GM19023 (cell line): ENCODE data around the gene STXBP2.

Source experiments
- ATAC-seq: cut with Tn5 transposase; IDR thresholded peaks from one replicate; pipeline ENCODE4 v1.9.1; 2021; ENCODE audit warnings: mild to moderate bottlenecking, moderate library complexity; ENCODE audit not compliant: unreplicated experiment

STXBP2 gene

DNA sequence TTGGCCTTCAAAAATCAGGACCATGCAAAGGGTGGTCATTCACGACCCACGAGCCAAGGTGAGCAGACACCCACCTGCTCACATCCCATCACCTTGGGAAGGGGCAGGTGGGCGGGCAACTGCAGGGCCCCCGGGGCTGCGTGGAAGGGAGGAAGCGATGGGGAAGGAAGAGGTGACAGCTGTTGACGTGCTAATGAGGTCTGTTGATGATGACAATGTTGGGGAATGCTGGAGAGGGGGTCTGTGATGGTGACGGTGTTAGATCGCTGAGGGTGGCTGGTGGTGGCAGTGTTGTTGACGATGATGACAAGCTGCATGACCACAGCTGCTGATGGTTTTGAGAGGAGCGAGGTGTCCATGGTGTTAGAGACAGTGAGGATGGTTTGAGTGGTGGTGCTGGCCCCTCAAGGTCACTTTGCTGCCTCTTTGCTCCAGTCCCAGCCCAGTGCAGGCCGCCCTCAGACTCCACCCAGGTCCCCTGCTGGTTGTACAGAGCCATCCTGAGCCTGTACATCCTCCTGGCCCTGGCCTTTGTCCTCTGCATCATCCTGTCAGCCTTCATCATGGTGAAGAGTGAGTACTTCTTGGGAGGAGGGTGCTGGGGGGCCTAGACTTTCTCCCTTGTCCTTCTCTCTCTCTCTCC, 40.9 kb downstream of the STXBP2 start:
- ATAC-seq: no peak

DNA sequence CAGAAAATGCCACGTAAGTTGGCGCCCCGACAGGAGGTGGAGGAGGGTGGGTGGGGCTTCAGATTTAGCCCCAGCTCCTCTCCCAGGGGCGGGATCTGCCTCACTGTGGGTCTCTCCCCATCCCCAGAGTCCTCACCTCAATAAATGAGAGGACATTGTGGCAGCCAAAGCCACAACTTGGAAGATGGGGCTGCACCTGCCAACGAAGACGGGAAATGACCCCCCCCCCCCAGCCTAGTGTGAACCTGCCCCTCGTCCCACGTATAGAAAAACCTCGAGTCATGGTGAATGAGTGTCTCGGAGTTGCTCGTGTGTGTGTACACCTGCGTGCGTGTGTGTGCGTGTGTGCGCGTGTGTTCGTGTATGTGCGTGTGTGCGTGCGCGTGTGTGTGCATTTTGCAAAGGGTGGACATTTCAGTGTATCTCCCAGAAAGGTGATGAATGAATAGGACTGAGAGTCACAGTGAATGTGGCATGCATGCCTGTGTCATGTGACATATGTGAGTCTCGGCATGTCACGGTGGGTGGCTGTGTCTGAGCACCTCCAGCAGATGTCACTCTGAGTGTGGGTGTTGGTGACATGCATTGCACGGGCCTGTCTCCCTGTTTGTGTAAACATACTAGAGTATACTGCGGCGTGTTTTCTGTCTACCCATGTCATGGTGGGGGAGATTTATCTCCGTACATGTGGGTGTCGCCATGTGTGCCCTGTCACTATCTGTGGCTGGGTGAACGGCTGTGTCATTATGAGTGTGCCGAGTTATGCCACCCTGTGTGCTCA, 42.3 kb downstream of the STXBP2 start:
- no peak for ATAC-seq

DNA sequence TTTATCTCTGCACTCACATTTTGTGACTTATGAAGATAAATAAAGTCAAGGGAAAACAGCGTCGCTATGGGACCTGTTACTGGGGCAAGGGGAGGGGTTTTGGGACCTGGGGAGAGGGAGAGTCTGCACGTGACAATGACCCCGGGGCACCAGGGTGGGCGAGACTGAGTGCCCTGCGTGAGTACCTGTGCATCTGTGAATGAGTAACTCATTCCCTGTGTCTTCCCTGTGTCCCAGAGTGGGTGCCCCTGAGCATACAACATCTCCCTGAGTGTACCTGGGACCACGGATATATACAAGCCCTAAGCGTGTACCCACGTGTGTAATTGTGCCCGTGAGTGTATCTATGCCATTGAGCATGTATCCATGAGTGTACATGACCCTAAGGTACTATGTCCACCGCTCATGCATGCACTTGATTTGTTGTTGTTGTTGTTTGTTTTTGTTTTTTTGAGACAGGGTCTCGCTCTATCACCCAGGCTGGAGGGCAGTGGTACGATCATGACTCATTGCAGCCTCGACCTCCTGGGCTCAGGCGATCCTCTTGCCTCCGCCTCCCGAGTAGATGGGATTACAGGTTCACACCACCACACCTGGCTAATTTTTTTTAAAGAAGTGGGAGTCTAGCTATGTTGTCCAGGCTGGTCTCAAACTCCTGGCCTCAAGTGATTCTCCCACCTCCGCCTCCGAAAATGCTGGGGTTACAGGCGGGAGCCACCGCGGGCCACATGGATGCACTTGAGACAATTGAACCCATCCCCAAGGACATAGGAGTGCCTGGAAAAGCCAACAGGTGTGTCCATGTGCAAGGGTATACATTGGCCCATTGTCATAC, 43.1 kb downstream of the STXBP2 start:
- no peak for ATAC-seq

DNA sequence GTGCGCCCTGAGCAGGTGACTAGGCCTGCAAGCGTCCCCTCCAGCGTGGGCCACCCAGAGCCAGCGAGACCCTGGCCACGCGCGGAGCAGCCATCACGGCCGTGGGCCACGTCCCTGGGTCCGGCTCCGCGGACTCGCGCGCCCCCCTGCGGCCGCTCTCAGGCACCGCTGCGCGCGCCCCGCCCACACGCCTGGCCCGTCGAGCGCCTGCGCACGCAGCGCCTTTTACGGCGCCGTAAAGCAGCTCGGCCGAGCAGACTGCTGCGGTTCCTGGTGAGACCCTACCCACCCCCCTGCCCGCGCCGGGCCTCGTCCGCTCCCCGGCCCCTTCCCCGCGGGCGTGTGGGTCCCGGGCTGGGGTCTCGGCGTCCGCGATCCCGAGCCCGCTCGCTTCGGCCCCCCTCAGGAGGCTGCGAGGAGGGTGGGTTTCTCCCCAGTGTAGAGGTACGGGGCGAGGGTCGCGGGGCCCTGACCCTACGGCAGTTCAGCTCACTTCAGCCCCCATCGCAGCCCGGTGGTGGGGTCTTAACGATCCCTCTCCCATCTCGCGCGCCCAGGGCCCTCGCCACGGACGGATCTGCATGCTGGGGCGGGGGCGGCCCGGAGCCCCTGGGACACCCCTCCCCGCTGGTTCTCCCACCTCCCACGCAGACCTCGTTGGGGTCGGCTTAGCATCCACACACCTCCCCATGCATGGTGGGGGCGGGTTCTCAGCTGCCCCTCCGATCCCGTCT, 43.9 kb downstream of the STXBP2 start, which contains the start of gene TRAPPC5:
Gene TRAPPC5, plus strand, starts transcription at position 228 of the 734 bp plus-strand sequence. CDS start 1,421 bp downstream, outside the sequence.
- ATAC-seq: peak; percentile 53

DNA sequence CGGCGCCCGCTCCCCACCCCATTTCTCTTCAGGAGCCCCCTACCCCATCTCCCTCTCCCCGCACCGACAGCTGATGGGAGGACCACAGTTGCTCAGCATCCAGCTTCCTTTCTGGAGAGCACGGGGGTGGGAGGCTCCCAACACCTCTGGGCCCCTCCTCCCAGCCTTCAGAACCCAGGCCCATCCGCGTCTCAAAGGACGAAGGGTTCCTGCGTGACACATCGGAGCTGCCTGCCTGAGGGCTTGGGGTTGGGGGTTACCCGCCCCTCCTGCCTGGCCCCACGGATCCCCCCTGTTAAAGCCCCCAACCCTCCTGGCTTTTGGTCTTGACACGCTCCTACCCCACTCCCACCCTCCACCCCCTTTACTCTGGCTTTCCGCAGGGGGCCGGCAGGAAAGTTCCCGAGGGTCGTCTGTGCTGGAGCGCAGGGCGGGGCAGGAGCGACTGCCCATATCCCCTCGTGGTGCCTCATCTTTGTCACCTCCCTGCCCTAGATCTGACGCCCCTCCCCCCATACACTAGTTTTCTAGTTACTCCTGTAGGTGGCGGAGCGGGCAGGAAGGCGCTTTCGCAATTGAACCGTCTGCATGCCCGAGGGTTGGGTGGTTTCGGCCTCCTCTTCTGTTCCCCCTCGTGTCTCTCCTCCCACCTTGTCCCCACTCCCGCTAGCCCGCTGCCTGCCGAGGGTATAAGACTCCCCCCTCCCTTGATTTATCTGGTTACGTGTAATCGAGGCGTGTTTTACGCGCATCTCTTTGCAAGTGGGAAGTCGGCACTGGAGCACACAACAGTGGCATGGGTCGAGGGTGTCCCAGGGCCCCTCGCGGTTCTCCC, 44.6 kb downstream of the STXBP2 start:
- ATAC-seq: no peak

DNA sequence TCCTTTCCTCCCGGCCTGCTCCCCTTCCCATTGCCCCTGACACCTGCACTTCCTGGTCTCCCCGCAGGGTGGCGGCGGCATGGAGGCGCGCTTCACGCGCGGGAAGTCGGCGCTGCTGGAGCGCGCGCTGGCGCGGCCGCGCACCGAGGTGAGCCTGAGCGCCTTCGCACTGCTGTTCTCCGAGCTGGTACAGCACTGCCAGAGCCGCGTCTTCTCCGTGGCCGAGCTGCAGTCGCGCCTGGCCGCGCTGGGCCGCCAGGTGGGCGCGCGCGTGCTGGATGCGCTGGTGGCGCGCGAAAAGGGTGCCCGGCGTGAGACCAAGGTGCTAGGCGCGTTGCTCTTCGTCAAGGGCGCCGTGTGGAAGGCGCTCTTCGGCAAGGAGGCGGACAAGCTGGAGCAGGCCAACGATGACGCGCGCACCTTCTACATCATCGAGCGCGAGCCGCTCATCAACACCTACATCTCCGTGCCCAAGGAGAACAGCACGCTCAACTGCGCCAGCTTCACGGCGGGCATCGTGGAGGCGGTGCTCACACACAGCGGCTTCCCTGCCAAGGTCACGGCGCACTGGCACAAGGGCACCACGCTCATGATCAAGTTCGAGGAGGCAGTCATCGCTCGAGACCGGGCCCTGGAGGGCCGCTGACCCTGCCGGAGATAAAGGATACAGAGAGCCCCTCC, 45.4 kb downstream of the STXBP2 start:
- ATAC-seq: no peak

DNA sequence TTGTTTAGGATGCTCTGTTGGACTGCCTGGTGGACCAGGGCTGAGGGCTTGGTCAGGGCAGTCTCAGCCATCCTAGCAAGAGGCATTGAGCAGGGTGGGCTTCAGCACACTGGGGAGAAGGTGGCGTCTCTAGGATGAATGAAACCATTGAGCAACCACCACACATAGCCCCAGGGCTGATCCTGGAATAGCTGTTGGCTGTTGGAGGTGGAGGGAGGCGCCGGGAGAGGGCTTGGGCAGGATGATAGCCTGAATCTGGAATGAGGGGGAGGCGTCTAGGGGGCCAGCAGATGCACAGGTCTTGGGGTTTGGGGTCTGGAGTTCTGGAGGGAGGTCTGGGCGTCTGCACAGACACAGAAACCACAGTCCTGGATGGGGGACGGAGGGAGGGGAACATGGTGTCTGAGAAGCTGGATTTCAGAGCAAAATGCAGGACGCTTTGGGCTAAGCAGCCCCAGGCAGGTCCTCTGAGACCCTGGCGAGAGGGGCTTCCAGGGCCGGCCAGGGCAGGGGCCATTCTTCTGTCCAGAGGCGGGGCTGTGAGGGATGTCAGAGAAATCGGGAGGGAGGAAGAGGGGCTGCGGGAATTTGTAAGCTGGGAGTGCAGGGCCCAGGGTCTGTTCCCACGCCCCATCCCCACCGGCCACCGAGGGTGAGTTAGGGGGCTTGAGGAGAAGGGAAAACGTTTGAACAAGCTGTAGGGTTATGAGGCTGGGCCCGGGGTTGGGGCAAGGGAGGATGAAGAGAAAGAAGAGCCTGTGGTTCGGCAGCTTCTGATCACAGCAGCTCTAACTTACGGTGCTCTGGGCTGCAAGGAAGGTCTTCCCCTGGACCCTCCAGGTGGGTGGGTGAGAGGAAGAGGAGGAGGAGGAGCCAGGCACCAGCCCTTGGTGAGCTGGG, 48.9 kb downstream of the STXBP2 start:
- no peak for ATAC-seq

DNA sequence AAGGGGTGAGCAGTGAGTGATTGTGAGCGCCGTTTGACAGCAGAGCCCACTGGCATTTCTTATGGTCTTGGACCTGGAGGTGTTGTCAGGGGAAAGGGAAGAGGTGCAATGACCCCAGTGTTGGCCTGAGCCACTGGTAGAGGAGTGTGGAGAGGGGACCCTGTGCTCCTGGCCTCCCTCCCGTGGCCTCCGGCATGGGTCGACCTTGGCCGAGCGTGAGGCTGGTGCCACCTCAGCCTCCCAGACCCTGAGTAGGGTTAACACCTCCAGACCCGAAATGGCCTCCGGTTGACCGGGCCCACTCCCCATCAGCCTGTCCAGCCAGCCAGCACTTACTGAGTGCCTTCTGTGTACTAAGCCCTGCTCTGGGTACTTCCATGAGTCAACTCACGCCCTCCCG, 50.3 kb downstream of the STXBP2 start:
- ATAC-seq: no peak

DNA sequence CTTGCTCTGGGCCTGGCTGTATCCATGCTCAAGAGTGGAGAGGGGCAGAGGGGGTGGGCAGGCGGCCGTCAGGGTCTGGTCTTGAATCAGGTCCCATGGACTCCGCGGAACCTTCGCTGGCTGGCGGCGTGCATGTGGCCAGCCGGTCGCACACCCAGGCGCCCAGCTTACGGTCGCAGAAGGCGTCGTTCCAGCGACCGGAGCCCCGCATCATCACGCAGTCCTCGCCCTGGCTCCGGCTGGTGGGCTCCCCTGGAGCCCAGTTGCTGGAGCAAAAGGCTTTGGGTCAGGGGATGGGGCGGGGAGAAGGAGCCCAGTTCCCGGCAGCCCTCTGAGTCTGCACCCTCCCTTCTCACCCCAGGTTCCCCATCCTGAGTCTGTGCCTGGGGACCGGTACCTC, 52.3 kb downstream of the STXBP2 start:
- no peak for ATAC-seq

DNA sequence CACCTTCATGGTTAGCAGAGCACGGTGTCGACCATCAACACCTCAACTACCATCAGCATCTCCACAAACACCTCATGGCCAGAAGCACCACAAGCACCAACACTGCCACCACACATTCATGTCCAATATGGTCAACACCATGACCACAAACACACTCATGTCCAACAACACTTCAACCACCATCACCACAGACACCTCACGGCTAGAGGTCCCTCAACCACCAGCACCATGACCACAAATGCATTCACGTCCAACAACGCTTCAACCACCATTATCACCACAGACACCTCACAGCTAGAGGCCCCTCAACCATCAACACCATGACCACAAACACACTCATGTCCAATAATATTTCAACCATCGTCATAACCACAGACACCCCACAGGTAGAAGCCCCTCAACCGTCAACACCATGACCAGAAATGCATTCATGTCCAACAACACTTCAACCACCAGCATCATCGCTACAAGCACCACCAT, 53.9 kb downstream of the STXBP2 start:
- ATAC-seq: no peak

DNA sequence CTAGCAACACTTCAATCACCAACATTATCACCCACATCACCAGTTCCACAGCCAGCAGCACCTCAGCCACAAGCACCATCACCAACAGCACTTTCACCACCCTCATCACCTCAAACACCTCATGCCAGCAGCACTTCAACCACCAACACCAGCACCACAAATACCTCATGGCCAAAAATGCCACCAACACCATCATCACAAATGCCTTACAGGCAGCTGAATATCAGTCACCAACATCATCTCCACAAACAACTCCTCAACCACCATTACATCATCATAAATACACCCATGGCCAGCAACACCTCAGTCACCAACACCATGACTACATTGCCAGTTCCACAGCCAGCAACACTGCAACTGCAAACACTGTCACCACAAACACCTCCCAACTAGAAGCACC, 54.6 kb downstream of the STXBP2 start:
- ATAC-seq: no peak

DNA sequence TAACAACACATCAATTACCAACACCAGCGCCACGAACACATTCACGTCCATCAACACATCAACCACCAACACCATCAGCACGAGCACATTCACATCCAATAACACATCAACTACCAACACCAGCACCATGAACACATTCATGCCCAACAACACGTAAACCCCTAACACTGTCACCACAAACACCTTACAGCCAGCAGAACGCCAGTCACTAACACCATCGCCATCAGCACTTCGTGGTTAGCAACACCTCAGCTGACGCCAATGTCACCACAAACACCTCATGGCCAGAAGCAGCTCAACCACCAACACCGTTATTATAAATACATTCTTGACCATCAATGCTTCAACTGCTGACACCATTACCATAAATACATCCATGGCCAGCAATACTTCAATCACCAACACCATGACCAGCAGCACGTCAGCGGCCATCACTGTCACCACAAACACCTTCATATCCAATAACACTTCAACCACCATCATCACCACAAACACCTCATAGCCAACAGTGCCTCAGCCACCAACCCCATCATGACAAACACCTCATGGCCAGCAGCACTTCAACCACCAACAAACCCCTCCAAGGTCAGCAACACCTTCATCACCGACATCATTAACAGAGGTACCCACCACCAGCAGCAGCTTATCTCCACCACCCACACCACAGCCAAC, 55.6 kb downstream of the STXBP2 start:
- ATAC-seq: no peak

DNA sequence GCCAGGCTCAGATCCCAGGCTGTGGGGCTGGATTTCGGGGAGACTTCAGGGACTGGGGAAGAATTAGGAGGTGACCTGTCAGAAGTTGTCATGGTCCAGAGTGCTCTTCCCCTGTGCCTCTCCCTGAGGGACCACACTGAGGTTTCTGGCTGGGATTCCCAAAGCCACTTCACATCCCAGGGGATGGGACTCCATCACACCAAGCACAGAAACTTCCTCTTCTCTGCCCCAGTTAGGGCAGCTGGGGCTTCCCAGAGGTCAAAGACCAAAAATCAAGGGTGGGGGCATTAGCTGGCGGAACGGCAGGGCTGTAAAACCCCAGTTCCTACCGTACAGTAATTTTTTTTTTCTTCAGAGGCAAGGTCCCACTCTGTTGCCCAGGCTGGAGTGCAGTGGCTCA, 57.6 kb downstream of the STXBP2 start:
- no peak for ATAC-seq
